SH-SY5Y (cell line): ENCODE results near the gene LGR5.

Experiments used
- GATA2 ChIP-seq: IDR thresholded peaks from 2 replicates; pipeline ENCODE4 v1.6.1; 2011; ENCODE audit warnings: mild to moderate bottlenecking, low read depth, low read length
- GATA3 ChIP-seq: IDR thresholded peaks from 2 replicates; pipeline ENCODE4 v1.6.1; 2011; ENCODE audit warnings: low read depth, mild to moderate bottlenecking, low read length, moderate library complexity

DNA sequence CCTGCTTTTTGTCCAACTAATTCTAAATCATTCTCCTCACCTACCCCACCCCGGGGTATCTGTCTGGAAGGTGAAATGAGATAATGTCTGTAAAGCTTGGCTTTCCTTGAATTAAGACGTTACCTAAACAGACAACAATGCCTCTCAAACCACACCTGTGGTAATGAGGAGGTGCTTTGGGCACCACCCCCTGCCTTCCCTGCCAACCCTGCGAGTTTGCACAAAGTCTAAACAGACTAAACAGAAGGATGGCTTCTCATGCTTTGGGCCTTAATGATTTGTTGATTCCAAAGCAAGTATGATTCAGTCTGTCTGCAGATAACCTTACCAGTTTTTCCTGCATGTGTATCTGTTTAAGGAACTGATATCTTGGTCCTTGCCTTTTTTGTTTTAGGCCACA is 141.6 kb downstream of the LGR5 start:
- TF ChIP-seq GATA3 (no peak), GATA2 (no peak)
